DOHH2 (cell line): Measurements from ENCODE around the gene CACNA1D.

Experiments
- H3F3A ChIP-seq: fragments of 200-600 bp; sonication (generic), shearing (Covaris generic); 2 replicates; pipeline ENCODE4 v1.6.0; 2016; ENCODE audit warnings: antibody characterized with exemption, mild to moderate bottlenecking; ENCODE audit not compliant: control insufficient read depth, insufficient read depth
- H3K27ac ChIP-seq: fragments of 200-600 bp; sonication (generic); 2 replicates; pipeline ENCODE4 v1.5.1; 2014; ENCODE audit warnings: low read depth, mild to moderate bottlenecking, low read length, moderate library complexity
- H3K27me3 ChIP-seq: fragments of 200-600 bp; sonication (generic); 2 replicates; pipeline ENCODE4 v1.6.1; 2014; ENCODE audit warnings: mild to moderate bottlenecking, low read length, mixed read lengths; ENCODE audit not compliant: control insufficient read depth
- H3K36me3 ChIP-seq: fragments of 200-600 bp; sonication (generic); 2 replicates; pipeline ENCODE4 v1.6.1; 2014; ENCODE audit warnings: mild to moderate bottlenecking, low read length, moderate library complexity, mixed read lengths; ENCODE audit not compliant: control insufficient read depth
- H3K4me1 ChIP-seq: fragments of 200-600 bp; sonication (generic); 2 replicates; pipeline ENCODE4 v1.6.1; 2014; ENCODE audit warnings: mild to moderate bottlenecking, low read length, mixed read lengths; ENCODE audit not compliant: control insufficient read depth
- H3K4me2 ChIP-seq: fragments of 200-600 bp; sonication (generic); 2 replicates; pipeline ENCODE4 v1.6.0; 2014; ENCODE audit warnings: mild to moderate bottlenecking, low read length, moderate library complexity
- H3K4me3 ChIP-seq: fragments of 200-600 bp; sonication (generic); 2 replicates; pipeline ENCODE4 v1.5.1; 2014; ENCODE audit warnings: mild to moderate bottlenecking, low read length, mixed read lengths
- H3K79me2 ChIP-seq: fragments of 200-600 bp; sonication (generic); 2 replicates; pipeline ENCODE4 v1.6.1; 2014; ENCODE audit warnings: mild to moderate bottlenecking, low read length, mixed read lengths; ENCODE audit not compliant: control insufficient read depth
- H3K9me2 ChIP-seq: fragments of 200-600 bp; sonication (generic); replicated peaks from 2 replicates; pipeline ENCODE4 v1.6.1; 2014; ENCODE audit warnings: mild to moderate bottlenecking, low read length, mixed read lengths; ENCODE audit not compliant: control insufficient read depth
- H3K9me3 ChIP-seq: fragments of 200-600 bp; sonication (generic); 2 replicates; pipeline ENCODE4 v1.6.1; 2014; ENCODE audit warnings: antibody characterized with exemption, low read length, mixed read lengths; ENCODE audit not compliant: control insufficient read depth, insufficient read depth
- H4K20me1 ChIP-seq: fragments of 200-600 bp; sonication (generic); 2 replicates; pipeline ENCODE4 v1.6.0; 2014; ENCODE audit warnings: low read depth, mild to moderate bottlenecking, antibody characterized with exemption, low read length, moderate library complexity; ENCODE audit not compliant: control insufficient read depth, insufficient read depth
- CTCF ChIP-seq: fragments of 200-600 bp; sonication (generic); IDR thresholded peaks from one replicate; pipeline ENCODE4 v1.5.1; 2014; ENCODE audit warnings: antibody characterized with exemption, mild to moderate bottlenecking, low read depth, low read length; ENCODE audit not compliant: poor library complexity, severe bottlenecking
- EZH2phosphoT487 ChIP-seq: fragments of 200-600 bp; sonication (generic); IDR thresholded peaks from 2 replicates; pipeline ENCODE4 v1.6.1; 2017; ENCODE audit warnings: borderline replicate concordance, mild to moderate bottlenecking, antibody characterized with exemption, low read length, moderate library complexity, mixed read lengths

Gene CACNA1D

GRCh38 chr3:53483821-53484220 lies 10.6 kb upstream of the CACNA1D start:
- H3K27ac ChIP-seq: no peak overlapping the region
- no peaks in the 10 kb centered on the region for H3K9me3 ChIP-seq
- no peaks in the 10 kb centered on the region for H3K79me2 ChIP-seq
- no peak overlapping the region for H3K4me3 ChIP-seq
- H3K4me1 ChIP-seq: no peaks in the 10 kb centered on the region
- no peaks in the 10 kb centered on the region for H3F3A ChIP-seq
- no peak for TF ChIP-seq CTCF
- no peak for TF ChIP-seq EZH2phosphoT487
- H3K9me2 ChIP-seq: no peaks in the 10 kb centered on the region
- no peak overlapping the region for H3K4me2 ChIP-seq
- H3K36me3 ChIP-seq: no peaks in the 10 kb centered on the region
- no peaks in the 10 kb centered on the region for H4K20me1 ChIP-seq
- H3K27me3 ChIP-seq: peaks cover 12% of the 10 kb centered on the region

GRCh38 chr3:53484984-53485383 lies 9.4 kb upstream of the CACNA1D start:
- Histone ChIP-seq H3K4me1 (no peaks in the 10 kb centered on the region), H3K27me3 (peaks cover 6% of the 10 kb centered on the region; the same call in 1 of the 2 replicates), H3K9me3 (no peaks in the 10 kb centered on the region), H3K4me2 (no peak overlapping the region), H3F3A (no peaks in the 10 kb centered on the region), H3K36me3 (no peaks in the 10 kb centered on the region), H3K79me2 (no peaks in the 10 kb centered on the region), H3K4me3 (no peak overlapping the region), H3K27ac (no peak overlapping the region), H4K20me1 (no peaks in the 10 kb centered on the region), H3K9me2 (no peaks in the 10 kb centered on the region)
- TF ChIP-seq EZH2phosphoT487: no peak
- no peak for TF ChIP-seq CTCF

GRCh38 chr3:53485675-53486403 lies 8.6 kb upstream of the CACNA1D start:
- Histone ChIP-seq H3K27ac (no peak overlapping the region), H3K79me2 (no peaks in the 10 kb centered on the region), H3K4me2 (no peak overlapping the region), H3K9me2 (no peaks in the 10 kb centered on the region), H4K20me1 (no peaks in the 10 kb centered on the region), H3F3A (no peaks in the 10 kb centered on the region), H3K27me3 (peaks cover 6% of the 10 kb centered on the region; the same call in 1 of the 2 replicates), H3K4me3 (no peak overlapping the region), H3K36me3 (no peaks in the 10 kb centered on the region), H3K9me3 (no peaks in the 10 kb centered on the region), H3K4me1 (no peaks in the 10 kb centered on the region)
- TF ChIP-seq CTCF (no peak), EZH2phosphoT487 (no peak)
